Sigmoid colon (tissue), 4 donors: ENCODE measurements around the gene EIF2B4.

Source experiments
- EP300 ChIP-seq, 4 donors: sonication (generic); formaldehyde crosslinking; IDR thresholded peaks; one replicate each; pipeline ENCODE4 v1.6.1; 2017; ENCODE audit warnings: antibody characterized with exemption in 4 of 4
- POLR2A ChIP-seq, 2 donors: fragments of 450-650 bp; IDR thresholded peaks; one replicate each; pipeline ENCODE4 v1.6.1; 2016; ENCODE audit warnings: antibody characterized with exemption in 2 of 2, mild to moderate bottlenecking in 2 of 2, moderate library complexity in 2 of 2
- POLR2AphosphoS5 ChIP-seq, 4 donors: sonication (generic); formaldehyde crosslinking; IDR thresholded peaks; one replicate each; pipeline ENCODE4 v1.6.1; 2017; ENCODE audit warnings: antibody characterized with exemption in 4 of 4
- TF ChIP-seq, protein P1 (sequence below), 4 experiments: fragments of 450-650 bp in 3 of 4; fragments of 200-600 bp in 1 of 4; IDR thresholded peaks; one replicate each; pipeline ENCODE4 v1.5.1; 2016 to 2019; ENCODE audit warnings: antibody characterized with exemption in 4 of 4, mild to moderate bottlenecking in 3 of 4, moderate library complexity in 2 of 4

- TF ChIP-seq, protein P1, sequence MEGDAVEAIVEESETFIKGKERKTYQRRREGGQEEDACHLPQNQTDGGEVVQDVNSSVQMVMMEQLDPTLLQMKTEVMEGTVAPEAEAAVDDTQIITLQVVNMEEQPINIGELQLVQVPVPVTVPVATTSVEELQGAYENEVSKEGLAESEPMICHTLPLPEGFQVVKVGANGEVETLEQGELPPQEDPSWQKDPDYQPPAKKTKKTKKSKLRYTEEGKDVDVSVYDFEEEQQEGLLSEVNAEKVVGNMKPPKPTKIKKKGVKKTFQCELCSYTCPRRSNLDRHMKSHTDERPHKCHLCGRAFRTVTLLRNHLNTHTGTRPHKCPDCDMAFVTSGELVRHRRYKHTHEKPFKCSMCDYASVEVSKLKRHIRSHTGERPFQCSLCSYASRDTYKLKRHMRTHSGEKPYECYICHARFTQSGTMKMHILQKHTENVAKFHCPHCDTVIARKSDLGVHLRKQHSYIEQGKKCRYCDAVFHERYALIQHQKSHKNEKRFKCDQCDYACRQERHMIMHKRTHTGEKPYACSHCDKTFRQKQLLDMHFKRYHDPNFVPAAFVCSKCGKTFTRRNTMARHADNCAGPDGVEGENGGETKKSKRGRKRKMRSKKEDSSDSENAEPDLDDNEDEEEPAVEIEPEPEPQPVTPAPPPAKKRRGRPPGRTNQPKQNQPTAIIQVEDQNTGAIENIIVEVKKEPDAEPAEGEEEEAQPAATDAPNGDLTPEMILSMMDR (IDR thresholded peaks at IDR 0.05), result no peak
- no peak for TF ChIP-seq POLR2A (IDR thresholded peaks at IDR 0.05)
- TF ChIP-seq EP300 (IDR thresholded peaks at IDR 0.05), result no peak
- no peak for TF ChIP-seq POLR2AphosphoS5 (IDR thresholded peaks at IDR 0.05)
Observed at GRCh38 chr2:27354597-27354927, 15.6 kb downstream of the EIF2B4 start.
